Renal pelvis (tissue), 4 donors: ENCODE data around the gene CAMKK1. TPM values are rescaled to one million over a fixed set of nuclear protein-coding genes. Genes with fewer than 3 reads are reported as not detected.

Experiments
- DNase-seq: peaks from one replicate; pipeline ENCODE4 v3.0.0-alpha.2; 2013
- polyA plus RNA-seq, 3 donors: library from polyadenylated mRNA; unstranded; fragments of 120-200 nt; gene quantifications; one replicate each; pipeline ENCODE4 v1.2.1, GENCODE V29; 2013; ENCODE audit not compliant: insufficient read length in 3 of 3

Gene CAMKK1
- polyA plus RNA-seq, 3 donors, result 4.1 to 4.9 (median 4.8) TPM

DNA sequence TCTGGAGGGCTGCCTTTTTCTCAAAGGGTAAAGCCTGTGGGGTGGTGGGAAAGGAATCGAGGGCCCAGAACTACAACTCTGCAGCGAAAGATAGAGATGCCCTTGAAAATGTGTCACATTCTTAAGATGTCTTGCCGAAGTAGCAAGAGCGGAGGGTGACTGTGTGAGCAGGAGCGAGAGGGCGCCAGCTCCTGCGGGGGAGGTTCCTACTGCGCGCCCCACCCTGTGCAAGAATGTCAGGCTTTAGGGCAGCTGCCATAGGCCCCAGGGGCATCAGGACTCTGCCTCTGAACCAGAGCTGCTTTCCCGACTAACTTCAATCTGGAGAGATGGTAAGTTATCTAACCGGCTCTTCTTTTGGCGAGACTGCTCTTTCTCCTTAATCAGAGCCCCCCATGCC is 80.1 kb downstream of the CAMKK1 start:
- DNase-seq, result no peak

DNA sequence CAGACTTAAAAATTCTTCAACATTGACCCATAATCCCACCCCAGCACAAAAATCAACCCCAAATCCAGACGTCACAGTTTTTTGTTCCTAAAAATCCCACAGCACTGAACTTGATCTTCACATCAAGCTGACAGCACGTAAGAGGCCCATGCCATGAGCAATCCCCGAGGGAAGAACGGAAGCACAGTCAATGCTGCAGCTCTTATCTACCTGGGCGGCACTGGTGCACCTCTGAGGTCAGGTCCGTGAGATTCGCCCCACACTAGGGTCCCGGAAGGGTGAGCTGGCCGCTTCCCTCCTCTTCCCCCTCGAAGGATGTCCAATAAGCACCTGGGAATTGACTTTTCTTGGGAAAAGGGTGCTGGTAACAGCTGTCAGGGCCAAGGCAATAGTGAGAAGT is 80.6 kb downstream of the CAMKK1 start:
- DNase-seq, result no peak

Other genes with a start within 250 kb of the CAMKK1 start
- gene TAX1BP3, start 224.5 kb downstream of the CAMKK1 start, polyA plus RNA-seq, result 100 to 1,000 TPM in 2 of 3 donors, 10 to 100 TPM in 1; 97.1 to 123 (median 109) TPM
- gene EMC6, start 224.2 kb downstream of the CAMKK1 start, polyA plus RNA-seq, result 10 to 100 TPM; 28.5 to 39.8 (median 36.7) TPM
- gene P2RX5, start 196.9 kb downstream of the CAMKK1 start, polyA plus RNA-seq, result 1 to 10 TPM; 1.3 to 2.0 (median 1.6) TPM
- gene HASPIN, start 169.2 kb downstream of the CAMKK1 start, polyA plus RNA-seq, result 1 to 10 TPM; 3.0 to 3.8 (median 3.2) TPM
- 10 to 100 TPM; 38.2 to 46.5 (median 42.7) TPM for gene ITGAE, start 91.9 kb downstream of the CAMKK1 start, polyA plus RNA-seq
- 100 to 1,000 TPM in 2 of 3 donors, 10 to 100 TPM in 1; 75.4 to 113 (median 112) TPM for gene NCBP3, start 46.8 kb downstream of the CAMKK1 start, polyA plus RNA-seq
- 1 to 10 TPM in 2 of 3 donors, under 1 TPM in 1; 0.89 to 1.4 (median 1.0) TPM for gene P2RX1, start 23.4 kb upstream of the CAMKK1 start, polyA plus RNA-seq
- 1 to 10 TPM; 5.4 to 7.2 (median 6.0) TPM for gene ATP2A3, start 71.4 kb upstream of the CAMKK1 start, polyA plus RNA-seq
- gene ZZEF1, start 250.0 kb upstream of the CAMKK1 start, polyA plus RNA-seq, result 10 to 100 TPM; 19.2 to 28.7 (median 28.1) TPM